Subcutaneous abdominal adipose tissue (tissue), 5 donors: Measurements from ENCODE around the gene GTF2H4.

Source experiments
- H3K27ac ChIP-seq: one replicate; pipeline ENCODE4 v1.7.0; 2013; ENCODE audit warnings: low read depth, mild to moderate bottlenecking, inconsistent platforms, low read length, moderate library complexity
- H3K27me3 ChIP-seq, 5 donors: one replicate each; pipeline ENCODE4 v1.7.0; 2013; ENCODE audit warnings: low read length in 5 of 5, inconsistent platforms in 1 of 5; ENCODE audit not compliant: control insufficient read depth in 5 of 5, insufficient read depth in 4 of 5
- H3K36me3 ChIP-seq, 5 donors: one replicate each; pipeline ENCODE4 v1.7.0; 2013; ENCODE audit warnings: low read length in 5 of 5; ENCODE audit not compliant: control insufficient read depth in 5 of 5, insufficient read depth in 5 of 5
- H3K4me1 ChIP-seq, 5 donors: one replicate each; pipeline ENCODE4 v1.7.0; 2013; ENCODE audit warnings: low read length in 5 of 5, mild to moderate bottlenecking in 3 of 5, moderate library complexity in 1 of 5; ENCODE audit not compliant: control insufficient read depth in 5 of 5, insufficient read depth in 5 of 5
- H3K4me3 ChIP-seq, 5 donors: one replicate each; pipeline ENCODE4 v1.7.0; 2013; ENCODE audit warnings: low read length in 5 of 5, low read depth in 1 of 5
- H3K9ac ChIP-seq, 5 donors: one replicate each; pipeline ENCODE4 v1.7.0; 2013; ENCODE audit warnings: low read length in 5 of 5, mild to moderate bottlenecking in 4 of 5, moderate library complexity in 3 of 5
- H3K9me3 ChIP-seq, 5 donors: one replicate each; pipeline ENCODE4 v1.7.0; 2013; ENCODE audit warnings: low read length in 5 of 5; ENCODE audit not compliant: control insufficient read depth in 5 of 5
- donor health status: healthy.
- donor health status: healthy.
- donor health status: healthy.
- donor health status: healthy.
- donor health status: healthy.

Gene GTF2H4

DNA sequence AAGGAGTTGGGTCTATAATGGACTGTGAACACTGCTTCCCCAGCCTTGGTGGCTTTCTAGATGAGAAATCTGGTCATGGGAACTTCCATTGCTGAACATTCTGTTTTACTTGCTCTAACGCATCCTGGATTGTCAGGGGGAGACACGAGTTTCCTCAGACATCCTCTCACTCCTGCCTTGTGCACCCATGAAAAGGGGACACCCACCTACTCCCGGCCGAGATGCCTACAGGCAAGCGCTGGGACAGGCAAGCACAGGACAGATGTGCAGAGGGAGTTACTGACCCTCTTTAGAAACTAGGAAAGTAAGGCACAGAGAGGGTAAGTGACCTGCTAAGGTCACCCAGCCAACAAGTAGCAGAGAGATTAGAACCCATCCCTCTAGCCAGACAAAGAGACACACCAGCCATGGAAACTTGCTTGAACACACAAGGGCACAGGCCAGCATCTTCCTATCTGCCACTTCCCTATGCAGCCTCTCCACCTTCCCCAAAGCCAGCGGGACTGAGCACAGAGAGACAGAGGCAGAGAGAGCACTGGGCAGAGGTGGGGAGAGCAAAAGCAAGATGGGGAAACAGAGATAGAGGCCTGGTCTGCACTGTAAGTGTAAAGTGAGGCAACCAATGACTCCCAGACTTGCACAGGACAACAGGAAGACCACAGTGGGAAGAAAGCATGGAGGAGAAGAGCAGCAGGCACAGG, 24.8 kb downstream of the GTF2H4 start:
- Histone ChIP-seq H3K36me3 (no peaks in the 10 kb centered on the region), H3K27ac (no peak overlapping the region), H3K9me3 (peaks cover 4 to 11% (median 9%) of the 10 kb centered on the region in 5 donors), H3K4me3 (no peak overlapping the region), H3K9ac (no peak overlapping the region), H3K27me3 (peaks cover 0 to 8% (median 4%) of the 10 kb centered on the region in 5 donors), H3K4me1 (no peaks in the 10 kb centered on the region)

DNA sequence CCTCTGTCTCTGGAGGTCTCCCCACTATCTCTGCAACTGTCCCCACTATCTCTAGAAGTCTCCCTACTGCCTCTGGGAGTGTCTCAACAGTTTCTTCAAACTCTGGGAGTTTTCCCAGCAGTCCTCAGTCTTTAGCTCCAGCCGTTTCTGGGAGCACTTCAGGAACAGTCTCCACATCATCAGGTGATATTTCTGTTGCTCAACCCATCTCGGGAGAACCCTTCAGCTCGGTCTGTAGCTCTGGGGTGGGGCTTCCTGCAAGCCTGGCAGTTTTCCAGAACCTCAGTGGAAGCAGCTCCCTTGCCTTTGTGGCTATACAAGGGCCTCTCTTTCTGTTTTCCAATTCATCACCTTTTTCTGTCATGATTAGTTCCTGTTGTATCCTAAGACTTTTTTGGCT, 27.0 kb downstream of the GTF2H4 start:
- Histone ChIP-seq H3K4me3 (no peak overlapping the region), H3K4me1 (no peaks in the 10 kb centered on the region), H3K27me3 (peaks cover 0 to 21% (median 15%) of the 10 kb centered on the region in 5 donors), H3K9ac (no peak overlapping the region), H3K27ac (no peak overlapping the region), H3K36me3 (no peaks in the 10 kb centered on the region), H3K9me3 (no peaks in the 10 kb centered on the region)

DNA sequence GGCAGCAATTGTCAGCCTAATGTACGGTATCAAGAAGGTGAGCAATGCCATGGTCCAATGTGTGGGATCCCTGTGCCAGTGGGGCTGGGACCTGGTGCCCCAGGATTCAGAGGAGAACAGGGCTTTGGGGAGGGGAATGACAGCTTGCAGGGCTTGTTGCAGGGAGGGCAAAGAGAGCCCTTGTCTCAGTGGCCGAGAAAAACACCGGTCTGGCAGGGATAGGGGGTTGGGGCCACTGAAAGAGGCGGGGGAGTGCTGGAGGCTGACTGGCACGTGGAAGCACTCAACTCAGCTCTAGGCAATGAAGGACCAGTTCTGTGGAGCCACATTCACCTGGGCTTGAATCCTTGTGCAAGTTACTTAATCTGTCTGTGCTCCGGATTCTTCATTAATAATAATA, 29.3 kb downstream of the GTF2H4 start:
- Histone ChIP-seq H3K27me3 (peaks cover 0 to 30% (median 15%) of the 10 kb centered on the region in 5 donors), H3K36me3 (no peaks in the 10 kb centered on the region), H3K9me3 (no peaks in the 10 kb centered on the region), H3K9ac (no peak overlapping the region), H3K4me3 (no peak overlapping the region), H3K27ac (no peak overlapping the region), H3K4me1 (peaks cover 0 to under 1% (median 0%) of the 10 kb centered on the region in 5 donors)

DNA sequence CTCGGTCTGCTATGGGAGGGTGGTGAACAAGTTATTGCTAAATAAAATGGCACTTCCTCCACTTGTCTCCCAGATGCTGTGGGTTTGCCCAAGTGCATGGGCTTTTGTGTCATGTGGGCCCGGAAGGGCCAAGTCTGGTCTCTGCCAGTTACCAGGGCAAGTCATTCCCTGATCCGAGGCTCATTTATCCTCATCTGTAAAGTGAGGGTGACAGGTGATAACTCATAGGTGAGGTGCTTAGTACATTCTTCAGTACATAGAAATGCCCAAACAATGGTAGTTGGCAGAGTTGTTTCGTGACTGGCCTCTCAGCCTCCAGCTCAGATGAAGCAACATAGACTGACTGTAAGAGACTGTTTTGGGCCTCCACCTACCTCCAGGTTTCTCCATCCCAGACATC, 30.7 kb downstream of the GTF2H4 start:
- no peaks in the 10 kb centered on the region for H3K36me3 ChIP-seq

DNA sequence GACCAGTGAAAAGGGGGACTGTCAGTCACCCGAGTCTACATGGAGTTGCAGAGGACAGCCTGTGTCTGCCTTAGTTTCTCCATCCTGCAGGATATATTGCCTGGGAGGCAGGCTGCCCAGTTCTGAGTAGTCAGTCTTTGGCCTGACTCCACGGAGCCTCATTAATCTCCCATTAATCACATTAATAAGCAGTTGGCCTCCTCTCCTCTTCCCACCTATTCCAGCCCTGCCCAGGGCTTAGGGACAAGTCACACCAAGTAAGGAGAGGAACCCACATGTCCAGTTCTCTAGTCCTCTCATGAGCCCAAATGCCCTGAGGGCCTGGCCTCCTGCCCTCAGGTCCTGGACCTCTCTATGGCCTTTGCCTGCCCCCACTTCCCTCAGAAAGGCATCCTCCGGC, 31.5 kb downstream of the GTF2H4 start:
- Histone ChIP-seq H3K27ac (no peak overlapping the region), H3K4me1 (peaks cover 0 to 8% (median 6%) of the 10 kb centered on the region in 5 donors), H3K9ac (no peak overlapping the region), H3K9me3 (no peaks in the 10 kb centered on the region), H3K4me3 (no peak overlapping the region), H3K27me3 (peaks cover 0 to 34% (median 15%) of the 10 kb centered on the region in 5 donors), H3K36me3 (no peaks in the 10 kb centered on the region)

More for the DNA sequence above, 30.7 kb downstream of the GTF2H4 start:
- Histone ChIP-seq H3K4me1 (peaks cover 0 to 8% (median 6%) of the 10 kb centered on the region in 5 donors), H3K9me3 (no peaks in the 10 kb centered on the region), H3K4me3 (no peak overlapping the region), H3K27ac (no peak overlapping the region), H3K9ac (peak overlapping the region in 1 of 5 donors; percentile 7), H3K27me3 (peaks cover 0 to 34% (median 15%) of the 10 kb centered on the region in 5 donors)

DNA sequence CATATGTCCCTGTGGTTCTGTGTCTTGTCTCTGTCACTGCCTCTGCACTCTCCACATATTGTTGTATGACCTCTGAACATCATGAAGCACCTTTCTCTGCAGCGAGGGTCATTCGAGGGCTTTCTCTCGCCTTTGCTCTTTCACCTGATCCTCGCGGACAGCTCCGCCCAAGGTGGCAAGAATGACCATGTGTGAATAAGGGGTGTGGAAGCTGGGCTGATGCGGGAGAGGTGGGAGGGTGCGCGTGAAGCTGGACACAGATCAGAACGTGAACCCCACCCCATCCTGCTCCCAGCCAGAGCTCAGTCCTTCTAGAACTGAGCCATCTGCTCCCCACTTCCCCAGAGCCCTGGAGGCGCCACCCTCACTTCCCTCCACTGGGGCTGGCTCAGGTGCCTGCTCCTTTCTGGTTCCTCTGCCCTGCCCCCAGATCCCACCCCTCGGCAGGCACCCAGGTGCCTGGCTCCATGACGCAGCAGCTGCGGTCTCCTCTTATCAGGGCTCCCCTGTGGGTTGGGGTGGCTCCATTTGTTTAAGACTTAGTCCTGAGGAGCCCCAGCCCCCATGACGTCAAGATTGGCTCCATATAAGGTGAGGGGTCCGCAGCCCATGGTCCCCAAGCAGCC, 32.5 kb downstream of the GTF2H4 start, which contains the start of gene MUCL3:
Gene MUCL3 (plus strand): TSS at position 613 of the 626 bp plus-strand sequence. CDS start 27 bp downstream, outside the sequence.
- Histone ChIP-seq H3K4me1 (peaks cover 0 to 8% (median 6%) of the 10 kb centered on the region in 5 donors), H3K36me3 (no peaks in the 10 kb centered on the region), H3K4me3 (no peak within 1 kb of the TSS), H3K27ac (no peak within 1 kb of the TSS), H3K9ac (no peak within 1 kb of the TSS), H3K27me3 (peaks cover 0 to 34% (median 15%) of the 10 kb centered on the region in 5 donors), H3K9me3 (no peaks in the 10 kb centered on the region)

DNA sequence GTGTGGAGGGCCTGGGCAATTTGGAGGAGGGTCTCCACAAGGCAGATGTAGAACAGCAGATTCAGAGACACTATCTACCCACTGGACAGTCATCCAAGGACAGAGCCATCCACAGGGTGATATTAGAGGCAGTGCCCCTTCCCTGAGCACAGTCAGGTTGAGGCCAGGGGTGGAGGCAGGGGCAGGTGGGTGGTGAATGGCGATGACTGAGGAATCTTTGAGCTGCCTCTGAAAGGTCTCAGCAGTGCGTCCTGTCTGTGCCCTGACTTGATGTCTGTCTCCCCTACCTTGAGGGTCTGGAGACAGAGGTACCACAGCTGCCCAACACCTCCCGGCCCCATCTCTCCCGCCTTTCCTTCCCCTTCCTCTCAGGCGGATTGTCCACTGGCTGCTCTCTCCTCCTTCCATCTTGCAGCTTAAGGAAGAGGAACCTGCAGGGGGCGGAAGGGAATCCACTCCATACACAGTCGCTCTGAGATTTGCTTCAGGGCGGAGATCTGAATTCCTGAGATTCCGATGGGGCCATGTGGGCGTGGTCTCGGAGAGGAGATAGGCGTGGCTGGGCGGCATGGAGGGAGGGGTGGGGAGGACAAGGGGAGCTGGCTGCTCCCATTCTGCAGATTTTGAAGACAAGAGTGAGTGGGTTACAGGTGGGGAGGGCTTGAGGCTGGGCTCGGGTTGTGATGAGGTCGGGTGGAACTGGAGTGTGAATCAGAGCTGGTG, 34.5 kb downstream of the GTF2H4 start:
- H3K27ac ChIP-seq: no peak overlapping the region

DNA sequence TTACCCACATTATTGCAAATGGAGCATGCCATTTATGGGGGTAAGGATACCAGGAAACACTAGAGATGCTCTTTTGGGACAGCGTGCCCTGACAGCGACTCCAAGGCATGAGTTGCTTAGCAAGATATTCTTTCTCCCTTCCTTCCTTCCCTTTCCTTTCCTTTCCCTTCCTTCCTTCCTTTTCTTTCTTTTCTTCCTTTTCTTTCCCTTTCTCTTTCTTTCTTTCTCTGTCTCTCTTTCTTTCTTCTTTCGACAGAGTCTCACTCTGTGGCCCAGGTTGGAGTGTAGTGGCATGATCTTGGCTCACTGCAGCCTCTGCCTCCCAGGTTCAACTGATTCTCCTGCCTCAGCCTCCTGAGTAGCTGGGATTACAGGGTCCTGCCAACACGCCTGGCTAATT, 36.0 kb downstream of the GTF2H4 start:
- no peak overlapping the region for H3K4me3 ChIP-seq
- H3K36me3 ChIP-seq: no peaks in the 10 kb centered on the region
- peaks cover 0 to 8% (median 6%) of the 10 kb centered on the region in 5 donors for H3K4me1 ChIP-seq
- no peak overlapping the region for H3K9ac ChIP-seq
- no peaks in the 10 kb centered on the region for H3K9me3 ChIP-seq
- H3K27me3 ChIP-seq: peaks cover 0 to 20% (median 3%) of the 10 kb centered on the region in 5 donors
- H3K27ac ChIP-seq: no peak overlapping the region

More for the DNA sequence above, 34.5 kb downstream of the GTF2H4 start:
- H3K27me3 ChIP-seq: peaks cover 0 to 28% (median 14%) of the 10 kb centered on the region in 5 donors
- H3K9me3 ChIP-seq: no peaks in the 10 kb centered on the region
- peaks cover 0 to 8% (median 6%) of the 10 kb centered on the region in 5 donors for H3K4me1 ChIP-seq
- H3K36me3 ChIP-seq: no peaks in the 10 kb centered on the region
- no peak overlapping the region for H3K9ac ChIP-seq
- H3K4me3 ChIP-seq: peak overlapping the region in 1 of 5 donors; percentile 17

DNA sequence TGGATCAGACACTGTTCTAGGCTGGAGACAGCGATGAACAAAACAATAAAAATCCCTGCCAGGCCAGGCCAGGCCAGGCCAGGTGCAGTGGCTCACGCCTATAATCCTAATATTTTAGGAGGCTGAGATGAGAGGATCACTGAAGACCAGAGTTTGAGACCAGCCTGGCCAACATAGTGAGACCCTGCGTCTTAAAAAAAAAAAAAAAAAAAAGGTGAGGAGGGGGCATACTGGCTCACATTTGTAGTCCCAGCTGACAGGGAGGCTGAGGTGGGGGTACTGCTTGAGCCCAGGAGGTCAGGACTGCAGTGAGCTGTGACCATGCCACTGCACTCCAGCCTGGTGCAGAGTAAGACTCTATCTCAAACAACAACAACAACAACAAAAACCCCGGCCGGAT, 37.3 kb downstream of the GTF2H4 start:
- Histone ChIP-seq H3K27me3 (peaks cover 0 to 15% (median 0%) of the 10 kb centered on the region in 5 donors), H3K36me3 (no peaks in the 10 kb centered on the region), H3K9ac (no peak overlapping the region), H3K4me3 (no peak overlapping the region), H3K9me3 (no peaks in the 10 kb centered on the region), H3K4me1 (peaks cover 0 to 8% (median 6%) of the 10 kb centered on the region in 5 donors), H3K27ac (no peak overlapping the region)
